SK-N-MC (cell line): ENCODE data around the gene MACROD2.

ENCODE experiments used
- DNase-seq: peaks from one replicate; pipeline ENCODE4 v3.0.0-alpha.2; 2011; ENCODE audit warnings: low read depth, low spot score
- H3K27ac ChIP-seq: fragments of 200-600 bp; sonication (generic); 2 replicates; pipeline ENCODE4 v1.5.1; 2016; ENCODE audit warnings: mixed run types
- H3K36me3 ChIP-seq: fragments of 200-600 bp; sonication (generic); 2 replicates; pipeline ENCODE4 v1.6.1; 2017; ENCODE audit warnings: antibody characterized with exemption, low read length, mixed read lengths; ENCODE audit not compliant: insufficient read depth
- H3K4me3 ChIP-seq: fragments of 200-600 bp; sonication (generic); 2 replicates; pipeline ENCODE4 v1.5.1; 2016
- H3K9ac ChIP-seq: fragments of 200-600 bp; sonication (generic); 2 replicates; pipeline ENCODE4 v1.8.0; 2017; ENCODE audit warnings: mixed run types, mixed read lengths; ENCODE audit not compliant: insufficient read length
- H3K9me3 ChIP-seq: fragments of 200-600 bp; sonication (generic); 2 replicates; pipeline ENCODE4 v1.6.1; 2017; ENCODE audit warnings: low read depth, mild to moderate bottlenecking, antibody characterized with exemption, low read length, moderate library complexity, mixed read lengths
- EZH2 ChIP-seq: fragments of 200-600 bp; sonication (generic); IDR thresholded peaks from one replicate; pipeline ENCODE4 v1.6.1; 2017; ENCODE audit warnings: antibody characterized with exemption
- FOXP2 ChIP-seq: optimal IDR thresholded peaks from 2 replicates; pipeline ENCODE3; 2011; ENCODE audit warnings: mild to moderate bottlenecking, moderate library complexity; ENCODE audit not compliant: insufficient read depth; ENCODE audit errors: extremely low read length, control extremely low read depth
- POLR2AphosphoS5 ChIP-seq: IDR thresholded peaks from 2 replicates; pipeline ENCODE4 v1.6.1; 2012; ENCODE audit warnings: mild to moderate bottlenecking, low read depth, low read length, borderline replicate concordance

The MACROD2 gene

DNA sequence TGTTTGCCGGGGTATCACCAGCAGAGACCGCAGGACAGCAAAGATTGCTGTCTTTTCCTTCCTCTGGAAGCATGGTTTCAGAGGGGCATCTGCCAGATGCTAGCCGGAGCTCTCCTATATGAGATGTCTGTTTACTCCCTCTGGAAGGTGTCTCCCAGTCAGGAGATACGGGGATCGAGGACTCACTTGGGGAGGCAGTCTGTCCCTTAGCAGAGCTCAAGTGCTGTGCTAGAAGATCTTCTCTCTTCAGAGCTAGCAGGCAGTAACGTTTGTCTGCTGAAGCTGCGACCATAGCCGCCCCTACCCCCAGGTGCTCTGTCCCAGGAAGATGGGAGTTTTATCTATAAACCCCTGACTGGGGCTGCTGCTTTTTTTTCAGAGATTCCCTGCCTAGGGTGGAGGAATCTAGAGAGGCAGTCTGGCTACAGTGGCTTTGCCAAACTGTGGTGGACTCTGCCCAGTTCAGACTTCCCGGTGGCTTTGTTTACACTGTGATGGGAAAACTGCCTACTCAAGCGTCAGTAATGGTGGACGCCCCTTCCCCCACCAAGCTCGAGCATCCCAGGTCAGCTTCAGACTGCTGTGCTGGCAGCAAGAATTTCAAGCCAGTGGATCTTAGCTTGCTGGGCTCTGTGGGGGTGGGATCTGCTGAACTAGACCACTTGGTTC is 475.0 kb downstream of the MACROD2 start:
- no peaks in the 10 kb centered on the region for H3K9me3 ChIP-seq
- H3K9ac ChIP-seq, result no peak overlapping the region
- no peak overlapping the region for H3K4me3 ChIP-seq
- no peak for DNase-seq
- TF ChIP-seq FOXP2 (no peak), POLR2AphosphoS5 (no peak), EZH2 (no peak)
- H3K36me3 ChIP-seq, result no peaks in the 10 kb centered on the region
- no peak overlapping the region for H3K27ac ChIP-seq

DNA sequence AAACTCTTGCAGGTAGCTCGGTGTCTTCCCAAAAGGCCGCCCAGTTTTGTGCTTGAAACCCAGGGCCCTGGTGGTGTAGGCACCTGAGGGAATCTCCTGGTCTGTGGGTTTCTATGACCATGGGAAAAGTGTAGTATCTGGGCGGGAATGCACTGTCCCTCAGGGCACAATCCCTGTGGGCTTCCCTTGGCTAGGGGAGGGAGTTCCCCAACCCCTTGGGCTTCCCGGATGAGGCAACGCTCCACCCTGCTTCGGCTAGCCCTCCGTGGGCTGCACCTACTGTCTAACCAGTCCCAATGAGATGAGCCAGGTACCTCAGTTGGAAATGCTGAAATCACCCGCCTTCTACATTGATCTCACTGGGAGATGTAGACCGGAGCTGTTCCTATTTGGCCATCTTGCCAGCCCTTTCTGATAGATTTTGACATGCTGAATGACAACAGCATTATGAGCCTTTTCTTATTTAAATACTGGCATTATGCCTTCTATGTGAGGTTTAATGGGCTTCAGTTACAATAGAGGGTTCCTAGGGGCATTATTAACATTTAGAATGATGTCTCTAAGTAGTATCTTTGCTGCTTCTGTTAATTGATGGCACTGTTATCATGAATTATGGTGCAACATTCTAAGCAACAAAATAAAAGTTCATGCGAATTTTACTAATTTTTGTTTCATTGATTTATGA is 475.8 kb downstream of the MACROD2 start:
- no peak for DNase-seq
- H3K9ac ChIP-seq, result no peak overlapping the region
- H3K27ac ChIP-seq, result no peak overlapping the region
- no peak for TF ChIP-seq EZH2
- TF ChIP-seq POLR2AphosphoS5, result no peak
- TF ChIP-seq FOXP2, result no peak
- 0 out of 2 replicates have a peak overlapping the region, but pooled peaks have one; percentile 12 for H3K4me3 ChIP-seq
- no peaks in the 10 kb centered on the region for H3K9me3 ChIP-seq
- H3K36me3 ChIP-seq, result no peaks in the 10 kb centered on the region

DNA sequence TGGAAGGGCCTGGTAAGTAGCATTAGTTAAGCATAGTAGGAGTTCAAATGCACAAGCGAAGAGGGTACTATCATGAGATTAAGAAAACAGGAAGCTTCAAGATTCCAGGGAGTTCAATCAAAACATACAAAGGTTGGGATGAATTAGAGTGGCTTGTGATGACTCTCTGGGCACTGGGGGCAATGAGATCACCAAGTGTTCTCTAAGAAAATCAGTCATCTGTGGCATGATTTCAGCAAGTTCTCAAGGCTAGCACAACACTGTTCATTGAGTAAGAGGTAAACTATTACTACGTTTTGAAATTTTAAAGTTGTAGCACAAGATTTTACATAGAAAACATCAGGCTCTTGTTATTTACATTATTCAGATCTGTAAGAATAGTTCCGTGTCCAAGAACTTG is 481.8 kb downstream of the MACROD2 start:
- TF ChIP-seq FOXP2 (no peak), EZH2 (no peak)
- H3K27ac ChIP-seq, result no peak overlapping the region
- no peak for DNase-seq
- no peaks in the 10 kb centered on the region for H3K36me3 ChIP-seq
- H3K9ac ChIP-seq, result no peak overlapping the region
- H3K9me3 ChIP-seq, result no peaks in the 10 kb centered on the region
- H3K4me3 ChIP-seq, result no peak overlapping the region

DNA sequence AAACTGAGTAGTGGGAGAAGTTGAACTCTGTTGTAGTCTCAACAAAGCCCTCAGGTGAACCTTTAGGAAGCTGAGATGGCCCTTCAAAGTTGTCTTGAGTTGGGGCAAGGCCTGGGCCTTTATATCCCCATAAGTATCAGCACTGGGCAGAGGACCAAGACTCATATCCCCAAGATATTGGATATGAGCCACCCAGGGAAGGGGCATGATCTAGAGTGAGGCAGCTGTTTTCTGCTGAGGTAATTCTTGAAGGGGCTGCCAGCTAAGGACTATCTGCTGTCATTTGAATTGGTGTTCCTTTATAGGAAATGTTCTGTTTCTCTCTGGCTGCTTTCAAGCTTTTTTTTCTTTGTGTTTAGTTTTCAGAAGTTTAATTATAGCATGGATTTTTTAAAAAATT is 482.8 kb downstream of the MACROD2 start:
- H3K4me3 ChIP-seq, result no peak overlapping the region
- no peaks in the 10 kb centered on the region for H3K9me3 ChIP-seq
- no peaks in the 10 kb centered on the region for H3K36me3 ChIP-seq
- TF ChIP-seq FOXP2, result no peak
- TF ChIP-seq EZH2, result no peak
- no peak for TF ChIP-seq POLR2AphosphoS5
- no peak overlapping the region for H3K9ac ChIP-seq
- DNase-seq, result no peak
- H3K27ac ChIP-seq, result no peak overlapping the region

DNA sequence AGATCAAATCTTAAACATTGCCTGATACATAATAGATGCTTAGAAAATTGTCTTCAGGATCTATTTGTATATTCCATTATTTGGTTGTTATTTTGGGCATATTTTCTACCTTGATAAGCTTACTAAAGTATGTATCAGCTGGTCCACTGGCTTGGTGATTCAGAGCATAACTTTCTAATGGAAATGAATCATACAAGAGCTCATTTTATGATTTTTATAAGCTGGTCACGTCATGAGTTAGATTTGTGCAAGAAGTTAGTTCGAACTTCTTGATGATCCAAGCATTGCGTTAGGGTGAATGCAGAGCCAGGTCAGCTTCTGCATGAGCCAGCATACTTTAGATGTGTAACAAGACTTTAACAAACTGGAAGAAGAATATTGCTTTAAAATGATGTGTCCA is 486.5 kb downstream of the MACROD2 start:
- H3K27ac ChIP-seq, result no peak overlapping the region
- H3K9me3 ChIP-seq, result no peaks in the 10 kb centered on the region
- no peak overlapping the region for H3K4me3 ChIP-seq
- DNase-seq, result no peak
- no peak overlapping the region for H3K9ac ChIP-seq
- H3K36me3 ChIP-seq, result no peaks in the 10 kb centered on the region
- TF ChIP-seq FOXP2, result no peak
- no peak for TF ChIP-seq EZH2
- TF ChIP-seq POLR2AphosphoS5, result no peak

DNA sequence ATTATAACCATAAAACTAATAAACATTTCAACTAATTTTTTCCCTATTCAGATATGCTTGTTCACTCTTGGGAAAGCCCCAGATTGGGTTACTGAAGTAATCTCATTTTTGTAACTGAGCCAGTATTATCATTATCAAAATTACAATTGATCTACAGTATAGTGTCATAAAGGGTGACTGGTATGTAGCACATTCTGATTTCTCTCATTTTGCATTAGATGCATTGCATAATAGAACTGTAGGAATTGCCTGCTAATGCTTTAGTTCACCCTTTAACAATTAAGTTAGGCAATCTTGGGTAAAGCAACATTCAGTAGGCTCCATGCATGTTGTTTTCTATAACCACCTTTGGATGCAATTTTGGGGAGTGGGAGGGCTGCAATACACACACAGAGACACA is 492.9 kb downstream of the MACROD2 start:
- no peak overlapping the region for H3K9ac ChIP-seq
- no peak for DNase-seq
- TF ChIP-seq POLR2AphosphoS5, result no peak
- TF ChIP-seq FOXP2, result no peak
- no peak for TF ChIP-seq EZH2
- H3K36me3 ChIP-seq, result no peaks in the 10 kb centered on the region
- H3K4me3 ChIP-seq, result no peak overlapping the region
- no peak overlapping the region for H3K27ac ChIP-seq
- no peaks in the 10 kb centered on the region for H3K9me3 ChIP-seq

DNA sequence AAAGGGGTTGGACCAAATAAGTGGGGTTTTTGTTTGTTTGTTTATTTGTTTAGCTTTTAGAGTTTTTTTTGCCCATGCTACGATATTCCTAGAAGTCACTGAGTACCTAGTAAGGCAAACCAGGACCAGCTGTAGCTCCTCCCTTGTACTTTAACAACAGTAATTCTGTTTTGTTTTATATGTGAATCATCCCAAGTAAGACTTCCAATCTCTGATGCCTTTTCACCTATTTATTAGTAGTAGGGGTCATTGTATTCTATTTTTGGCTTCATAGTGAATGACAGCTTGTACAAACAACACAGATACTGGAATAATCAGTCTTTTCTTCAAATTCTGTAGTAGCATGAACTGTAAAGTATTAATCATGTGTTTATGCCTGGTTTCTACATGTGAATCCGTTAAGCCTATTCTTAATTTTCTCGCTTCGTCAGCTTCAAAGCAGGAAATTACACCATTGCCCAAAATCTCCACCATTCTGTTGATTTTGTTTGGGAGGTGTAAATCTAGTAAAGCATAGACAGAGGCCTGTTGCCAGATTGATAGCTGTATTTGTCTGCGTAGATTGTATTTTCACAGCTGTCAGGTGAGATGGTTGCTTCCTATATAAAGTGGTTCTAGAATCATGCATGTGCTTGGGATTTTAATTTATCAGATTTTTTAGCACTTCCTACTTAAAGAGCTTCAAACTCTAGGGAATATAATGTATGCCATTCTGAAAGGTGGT is 493.6 kb downstream of the MACROD2 start:
- no peak overlapping the region for H3K9ac ChIP-seq
- no peak overlapping the region for H3K4me3 ChIP-seq
- H3K27ac ChIP-seq, result no peak overlapping the region

DNA sequence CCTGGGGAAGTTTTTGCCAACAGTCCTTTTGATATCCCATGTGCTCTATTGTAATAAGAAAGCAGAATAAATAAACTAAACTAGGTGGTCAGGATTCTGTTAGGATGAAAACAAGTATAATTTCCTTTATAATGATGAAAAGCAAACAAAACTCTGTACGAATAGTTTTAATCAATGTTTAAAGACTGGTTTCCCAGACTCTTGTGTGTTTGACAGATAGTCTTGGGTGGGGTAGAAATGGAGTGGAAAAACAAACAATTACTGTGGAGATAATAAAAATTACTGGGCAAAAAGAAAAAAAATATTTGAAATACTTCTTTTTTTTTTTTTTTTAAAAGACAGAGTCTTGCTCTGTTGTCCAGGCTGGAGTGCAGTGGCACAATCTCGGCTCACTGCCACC is 494.2 kb downstream of the MACROD2 start:
- no peak for DNase-seq
- Histone ChIP-seq H3K9me3 (no peaks in the 10 kb centered on the region), H3K27ac (no peak overlapping the region), H3K36me3 (no peaks in the 10 kb centered on the region), H3K4me3 (no peak overlapping the region), H3K9ac (no peak overlapping the region)
- TF ChIP-seq FOXP2 (no peak), POLR2AphosphoS5 (no peak), EZH2 (no peak)

More for the DNA sequence above, 493.6 kb downstream of the MACROD2 start:
- no peak for DNase-seq
- H3K9me3 ChIP-seq, result no peaks in the 10 kb centered on the region
- no peaks in the 10 kb centered on the region for H3K36me3 ChIP-seq
- TF ChIP-seq EZH2 (no peak), FOXP2 (no peak), POLR2AphosphoS5 (no peak)

DNA sequence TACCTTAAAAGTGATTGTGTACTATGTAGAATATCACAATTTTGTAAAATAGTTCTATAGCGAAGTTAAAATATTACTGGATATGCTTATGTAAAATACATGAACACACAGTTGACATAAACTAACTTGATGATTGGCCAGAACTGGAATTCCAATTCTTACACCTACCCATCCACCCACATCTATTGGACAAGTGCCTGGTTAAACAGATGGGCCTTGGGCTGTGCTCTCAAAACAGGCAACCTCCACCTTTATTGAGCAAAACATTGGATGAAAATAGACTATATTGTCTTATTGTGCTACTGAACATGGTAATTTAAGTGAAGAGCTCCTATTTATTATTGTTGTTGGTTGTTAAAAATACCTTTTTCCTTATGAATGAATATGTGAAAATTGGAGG is 496.1 kb downstream of the MACROD2 start:
- no peaks in the 10 kb centered on the region for H3K9me3 ChIP-seq
- no peak overlapping the region for H3K9ac ChIP-seq
- H3K27ac ChIP-seq, result no peak overlapping the region
- DNase-seq, result no peak
- H3K4me3 ChIP-seq, result no peak overlapping the region
- no peaks in the 10 kb centered on the region for H3K36me3 ChIP-seq
- TF ChIP-seq FOXP2, result no peak
- TF ChIP-seq EZH2, result no peak
- TF ChIP-seq POLR2AphosphoS5, result no peak
